ENCODE measurements around the gene AURKB.

GRCh38 chr17:8256691-8257090, 46.3 kb upstream of the AURKB start:
- TF ChIP-seq POLR2AphosphoS5 (IDR thresholded peaks at IDR 0.05), result no peak
- no peak for TF ChIP-seq CTCF (IDR thresholded peaks at IDR 0.05)
- no peak for TF ChIP-seq POLR2A (IDR thresholded peaks at IDR 0.05)
- TF ChIP-seq EP300 (IDR thresholded peaks at IDR 0.05), result no peak
